Thyroid gland (tissue), 4 donors: ENCODE measurements around the gene HOMER2. TPM values are rescaled to one million over a fixed set of nuclear protein-coding genes. Genes with fewer than 3 reads are reported as not detected.

Experiments
- DNase-seq, 2 donors: peaks; one replicate each; pipeline ENCODE4 v3.0.0-alpha.2; 2019
- H3K27ac ChIP-seq, 3 donors: fragments of 200-600 bp; sonication (generic); 1 replicate in 2 of 3; 2 replicates in 1 of 3; pipeline ENCODE4 v1.5.1; 2016 to 2019; ENCODE audit warnings: mild to moderate bottlenecking in 1 of 3, moderate library complexity in 1 of 3
- H3K27me3 ChIP-seq: fragments of 200-600 bp; sonication (generic); one replicate; pipeline ENCODE4 v1.5.1; 2019
- H3K36me3 ChIP-seq, 2 donors: fragments of 200-600 bp; sonication (generic); one replicate each; pipeline ENCODE4 v1.5.1; 2016 to 2019
- H3K4me1 ChIP-seq, 2 donors: fragments of 200-600 bp; sonication (generic); one replicate each; pipeline ENCODE4 v1.5.1; 2017 to 2019
- H3K4me3 ChIP-seq, 3 donors: fragments of 200-600 bp; sonication (generic); replicated peaks in 1 of 3; 1 replicate in 2 of 3; 2 replicates in 1 of 3; pipeline ENCODE4 v1.5.1; 2016; ENCODE audit warnings: mild to moderate bottlenecking in 1 of 3
- H3K9me3 ChIP-seq: fragments of 200-600 bp; sonication (generic); one replicate; pipeline ENCODE4 v1.5.1; 2017
- CTCF ChIP-seq, 6 experiments: fragments of 200-600 bp in 3 of 6; fragments of 450-650 bp in 3 of 6; sonication (generic) in 3 of 6; IDR thresholded peaks; one replicate each; pipeline ENCODE4 v1.5.1; 2016 to 2019; ENCODE audit warnings: antibody characterized with exemption in 6 of 6, mild to moderate bottlenecking in 2 of 6, inconsistent platforms in 1 of 6, moderate library complexity in 1 of 6
- POLR2A ChIP-seq, 2 donors: fragments of 450-650 bp; IDR thresholded peaks; one replicate each; pipeline ENCODE4 v1.6.1; 2017; ENCODE audit warnings: antibody characterized with exemption in 2 of 2, mild to moderate bottlenecking in 2 of 2, moderate library complexity in 1 of 2
- WGBS, 2 donors: methylation state at CpG; one replicate each; pipeline ENCODE4 v1.1.5; 2017; 5-methylcytosine and 5-hydroxymethylcytosine counted together
- intact Hi-C: fragments of 100-400 bp; cut with DNase I; formaldehyde crosslinking; loops from one replicate; pipeline ENCODE4 v1.15.1; 2023
- total RNA-seq, 4 donors: library from RNA; depleted of rRNA; stranded (reverse); fragments of >200 nt; gene quantifications; one replicate each; pipeline ENCODE4 v1.2.3, GENCODE V29; 2016

HOMER2 gene
- total RNA-seq, 4 donors from 2014 or later = 89.1 to 211 (median 122) TPM

GRCh38 chr15:82977076-82977475 is 24.6 kb upstream of the HOMER2 start:
- no peaks in the 10 kb centered on the region for H3K36me3 ChIP-seq
- intact Hi-C loops = no loop called here
- TF ChIP-seq POLR2A (IDR thresholded peaks at IDR 0.05) = no peak
- no peaks in the 10 kb centered on the region for H3K4me1 ChIP-seq
- 92 to 100% methylated on average over 1 of the region's 1 CpG for WGBS, 2 donors
- H3K27me3 ChIP-seq = no peaks in the 10 kb centered on the region
- DNase-seq = no peak
- H3K4me3 ChIP-seq = no peak overlapping the region
- H3K9me3 ChIP-seq = no peaks in the 10 kb centered on the region
- no peak overlapping the region for H3K27ac ChIP-seq

GRCh38 chr15:82972990-82973389 is 20.5 kb upstream of the HOMER2 start:
- intact Hi-C loops = no loop called here
- Histone ChIP-seq H3K36me3 (no peaks in the 10 kb centered on the region), H3K4me1 (no peaks in the 10 kb centered on the region), H3K27me3 (no peaks in the 10 kb centered on the region), H3K9me3 (no peaks in the 10 kb centered on the region), H3K27ac (no peak overlapping the region), H3K4me3 (no peak overlapping the region)
- no peak for DNase-seq
- 97% methylated on average over 1 of the region's 1 CpG for WGBS, 2 donors
- no peak for TF ChIP-seq CTCF (IDR thresholded peaks at IDR 0.05)
- TF ChIP-seq POLR2A (IDR thresholded peaks at IDR 0.05) = no peak

GRCh38 chr15:82971218-82971984 is 18.9 kb upstream of the HOMER2 start:
- Histone ChIP-seq H3K4me1 (no peaks in the 10 kb centered on the region), H3K27me3 (no peaks in the 10 kb centered on the region), H3K4me3 (no peak overlapping the region), H3K9me3 (no peaks in the 10 kb centered on the region), H3K27ac (no peak overlapping the region), H3K36me3 (no peaks in the 10 kb centered on the region)
- WGBS, 2 donors = 65 to 77% methylated on average over 2 of the region's 2 CpGs
- intact Hi-C loops = no loop called here
- no peak for DNase-seq
- TF ChIP-seq POLR2A (IDR thresholded peaks at IDR 0.05) (no peak), CTCF (IDR thresholded peaks at IDR 0.05) (no peak)

GRCh38 chr15:82970696-82971095 is 18.2 kb upstream of the HOMER2 start:
- H3K27me3 ChIP-seq = no peaks in the 10 kb centered on the region
- no peak overlapping the region for H3K27ac ChIP-seq
- intact Hi-C loops = no loop called here
- no peaks in the 10 kb centered on the region for H3K4me1 ChIP-seq
- H3K9me3 ChIP-seq = no peaks in the 10 kb centered on the region
- H3K36me3 ChIP-seq = no peaks in the 10 kb centered on the region
- no peak overlapping the region for H3K4me3 ChIP-seq
- no peak for DNase-seq
- WGBS, 2 donors = 67 to 100% methylated on average over 1 of the region's 1 CpG
- no peak for TF ChIP-seq CTCF (IDR thresholded peaks at IDR 0.05)
- TF ChIP-seq POLR2A (IDR thresholded peaks at IDR 0.05) = no peak

GRCh38 chr15:82970078-82970686 is 17.7 kb upstream of the HOMER2 start:
- 47 to 52% methylated on average over 3 of the region's 3 CpGs for WGBS, 2 donors
- no peak overlapping the region for H3K27ac ChIP-seq
- H3K4me3 ChIP-seq = no peak overlapping the region
- H3K4me1 ChIP-seq = no peaks in the 10 kb centered on the region
- no peaks in the 10 kb centered on the region for H3K36me3 ChIP-seq
- DNase-seq = no peak
- H3K9me3 ChIP-seq = no peaks in the 10 kb centered on the region
- TF ChIP-seq POLR2A (IDR thresholded peaks at IDR 0.05) (no peak), CTCF (IDR thresholded peaks at IDR 0.05) (no peak)
- intact Hi-C loops = no loop called here
- no peaks in the 10 kb centered on the region for H3K27me3 ChIP-seq
